SK-N-SH treated with all-trans-retinoic acid at 6 μM for 48 hours (cell line): ENCODE data around the gene SLAMF6.
"Not testable (repeated sequence)": the region's sequence is repeated elsewhere in the genome, so short reads cannot be mapped to it uniquely, and the experiment has no call there.

Experiments
- ATAC-seq: fragments of 200-7000 bp; cut with Tn5 transposase; 3 replicates; pipeline ENCODE4 v1.9.1; 2020; ENCODE audit warnings: mild to moderate bottlenecking, moderate library complexity
- ARNTL ChIP-seq: fragments of 450-650 bp; formaldehyde crosslinking; IDR thresholded peaks from 2 replicates; pipeline ENCODE4 v1.5.0; 2020; ENCODE audit warnings: low read depth, mild to moderate bottlenecking, moderate library complexity, borderline replicate concordance
- CREB5 ChIP-seq: fragments of 250-450 bp; sonication (Bioruptor Pico); IDR thresholded peaks from 2 replicates; pipeline ENCODE4 v1.5.1; 2020; ENCODE audit warnings: low read depth, mild to moderate bottlenecking, moderate library complexity
- CSDC2 ChIP-seq: fragments of 250-450 bp; sonication (Bioruptor Pico); IDR thresholded peaks from 2 replicates; pipeline ENCODE4 v1.5.0; 2020; ENCODE audit warnings: mild to moderate bottlenecking, moderate library complexity
- CSRNP3 ChIP-seq: fragments of 250-450 bp; sonication (Bioruptor Pico); IDR thresholded peaks from 2 replicates; pipeline ENCODE4 v1.5.1; 2021; ENCODE audit warnings: mild to moderate bottlenecking, moderate library complexity
- GLIS3 ChIP-seq: fragments of 250-450 bp; sonication (Bioruptor Pico); IDR thresholded peaks from 2 replicates; pipeline ENCODE4 v1.5.0; 2020; ENCODE audit warnings: mild to moderate bottlenecking, moderate library complexity
- ISL1 ChIP-seq: fragments of 250-450 bp; sonication (Bioruptor Pico); IDR thresholded peaks from 2 replicates; pipeline ENCODE4 v2.1.2; 2022; ENCODE audit warnings: mild to moderate bottlenecking, moderate library complexity
- OSR1 ChIP-seq: fragments of 250-450 bp; sonication (Bioruptor Pico); IDR thresholded peaks from 2 replicates; pipeline ENCODE4 v1.8.0; 2022; ENCODE audit warnings: moderate library complexity, mild to moderate bottlenecking, inconsistent platforms
- PATZ1 ChIP-seq: fragments of 250-450 bp; sonication (Bioruptor Pico); IDR thresholded peaks from 2 replicates; pipeline ENCODE4 v1.8.0; 2020; ENCODE audit warnings: mild to moderate bottlenecking, moderate library complexity, borderline replicate concordance
- RARB ChIP-seq: fragments of 250-450 bp; sonication (Bioruptor Pico); IDR thresholded peaks from 2 replicates; pipeline ENCODE4 v1.8.0; 2021; ENCODE audit warnings: mild to moderate bottlenecking, moderate library complexity
- SNAI2 ChIP-seq: fragments of 250-450 bp; sonication (Bioruptor Pico); IDR thresholded peaks from 2 replicates; pipeline ENCODE4 v1.5.0; 2020; ENCODE audit warnings: mild to moderate bottlenecking, moderate library complexity
- TOX ChIP-seq: fragments of 250-450 bp; sonication (Bioruptor Pico); IDR thresholded peaks from 2 replicates; pipeline ENCODE4 v1.8.0; 2021; ENCODE audit warnings: mild to moderate bottlenecking, moderate library complexity, borderline replicate concordance
- TSHZ2 ChIP-seq: fragments of 250-450 bp; sonication (Bioruptor Pico); IDR thresholded peaks from 2 replicates; pipeline ENCODE4 v1.5.0; 2020; ENCODE audit warnings: mild to moderate bottlenecking, moderate library complexity
- ZC3H10 ChIP-seq: fragments of 250-450 bp; sonication (Bioruptor Pico); IDR thresholded peaks from 2 replicates; pipeline ENCODE4 v1.5.1; 2021; ENCODE audit warnings: mild to moderate bottlenecking, moderate library complexity
- ZFP30 ChIP-seq: fragments of 450-650 bp; formaldehyde crosslinking; IDR thresholded peaks from 2 replicates; pipeline ENCODE4 v1.5.0; 2022; ENCODE audit warnings: mild to moderate bottlenecking, moderate library complexity
- ZNF70 ChIP-seq: fragments of 450-650 bp; formaldehyde crosslinking; IDR thresholded peaks from 2 replicates; pipeline ENCODE4 v1.5.0; 2020; ENCODE audit warnings: mild to moderate bottlenecking, moderate library complexity
- ZNF8 ChIP-seq: fragments of 450-650 bp; formaldehyde crosslinking; IDR thresholded peaks from 2 replicates; pipeline ENCODE4 v1.5.0; 2020; ENCODE audit warnings: mild to moderate bottlenecking, moderate library complexity
- TF ChIP-seq, protein P1 (sequence below): fragments of 250-450 bp; sonication (Bioruptor Pico); IDR thresholded peaks from 2 replicates; pipeline ENCODE4 v1.8.0; 2021; ENCODE audit warnings: low read depth, mild to moderate bottlenecking, moderate library complexity, borderline replicate concordance

Gene SLAMF6

DNA sequence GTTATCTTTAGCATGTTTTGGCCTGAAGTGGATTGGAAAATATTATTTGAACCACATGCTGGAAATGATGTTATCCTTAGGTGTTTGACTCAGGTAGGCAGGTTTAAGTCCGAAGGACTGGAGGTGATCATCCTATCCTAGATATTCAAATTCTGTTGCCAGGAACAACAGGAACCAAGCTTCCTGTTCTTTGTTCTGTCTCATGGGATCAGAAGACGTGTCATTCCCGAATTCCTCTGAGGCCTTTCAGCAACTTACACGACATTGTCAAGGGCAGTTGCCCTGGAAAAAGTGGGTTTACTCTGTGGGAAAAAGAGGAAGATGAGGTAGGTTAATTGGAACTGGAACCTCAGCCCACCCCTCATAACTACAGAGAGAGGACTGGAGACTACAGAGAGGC is 36.6 kb downstream of the SLAMF6 start:
- no peak for ATAC-seq
- TF ChIP-seq ISL1 (no peak), ZC3H10 (CRISPR knock-in tag) (no peak)

DNA sequence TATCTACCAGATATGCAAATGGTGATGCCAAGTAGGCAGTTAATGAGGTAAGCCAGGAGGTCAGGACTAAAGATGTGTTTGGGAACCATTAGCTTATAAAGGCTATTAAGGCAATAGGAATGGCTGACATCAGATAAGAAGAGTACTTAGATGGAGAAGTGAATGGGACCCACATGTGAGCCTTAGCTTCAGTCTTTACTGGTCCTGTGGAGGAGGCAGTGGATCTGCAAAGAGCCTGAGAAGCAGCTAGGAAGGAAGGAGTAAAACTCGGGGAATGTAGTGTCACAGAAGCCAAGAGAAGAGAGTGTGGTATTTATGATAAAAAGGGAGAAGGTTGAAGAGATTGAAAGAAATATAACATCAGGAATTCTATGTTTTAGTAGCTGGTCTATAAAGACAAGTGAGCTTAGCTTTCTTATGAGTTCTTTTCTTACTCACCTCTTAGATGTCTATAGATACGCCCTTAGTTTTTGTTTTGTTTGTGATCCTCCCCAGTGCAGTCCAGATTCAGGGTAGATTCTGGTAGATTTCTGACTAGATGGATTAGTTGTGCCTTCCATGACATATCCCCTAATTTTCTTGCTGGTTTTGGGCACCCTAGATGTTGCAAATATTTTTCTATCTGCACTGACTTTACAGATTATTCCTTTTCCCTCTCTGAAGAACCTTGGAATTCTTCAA is 39.4 kb downstream of the SLAMF6 start:
- TF ChIP-seq PATZ1 (CRISPR knock-in tag) (no peak), RARB (CRISPR knock-in tag) (no peak), ZFP30 (CRISPR knock-in tag) (no peak)
- no peak for ATAC-seq

DNA sequence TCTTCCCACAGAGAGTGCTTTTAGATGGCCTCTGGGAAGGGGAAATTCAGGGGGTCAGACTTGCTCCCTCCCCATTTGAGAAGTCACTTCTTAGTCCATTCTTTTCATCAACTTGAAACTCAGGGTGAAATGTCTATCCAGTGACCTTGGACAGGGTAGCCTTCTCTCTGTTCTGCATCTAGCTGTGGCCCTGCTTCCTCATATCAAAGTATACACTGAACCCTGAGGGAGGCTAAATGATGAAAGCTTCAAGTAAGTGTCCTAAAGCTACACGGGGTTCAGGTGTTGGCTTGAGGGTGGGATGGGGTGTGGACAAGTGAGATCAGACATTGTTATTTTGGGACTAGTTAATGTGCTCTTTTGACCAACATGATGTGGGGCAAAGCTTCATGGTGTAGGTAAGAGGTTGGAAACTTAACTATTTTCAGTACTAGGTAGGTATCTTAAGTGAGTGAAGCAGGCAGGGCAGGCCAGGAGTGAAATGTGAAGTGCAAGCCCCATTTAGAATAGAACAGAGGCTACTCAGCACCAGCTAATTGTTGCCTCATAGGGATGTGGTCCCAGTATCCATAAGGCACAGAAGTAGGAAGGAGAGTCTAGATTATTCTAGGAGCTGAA is 41.0 kb downstream of the SLAMF6 start:
- TF ChIP-seq PATZ1 (CRISPR knock-in tag) (no peak), ARNTL (CRISPR knock-in tag) (no peak), SNAI2 (CRISPR knock-in tag) (no peak), RARB (CRISPR knock-in tag) (no peak), OSR1 (CRISPR knock-in tag) (no peak), ZC3H10 (CRISPR knock-in tag) (no peak), TSHZ2 (CRISPR knock-in tag) (no peak), ZNF70 (CRISPR knock-in tag) (no peak), TOX (CRISPR knock-in tag) (no peak), CREB5 (CRISPR knock-in tag) (no peak), ZNF8 (CRISPR knock-in tag) (no peak), ISL1 (no peak), CSDC2 (CRISPR knock-in tag) (no peak), GLIS3 (CRISPR knock-in tag) (no peak), ZFP30 (CRISPR knock-in tag) (no peak), CSRNP3 (no peak)
- TF ChIP-seq, protein P1, sequence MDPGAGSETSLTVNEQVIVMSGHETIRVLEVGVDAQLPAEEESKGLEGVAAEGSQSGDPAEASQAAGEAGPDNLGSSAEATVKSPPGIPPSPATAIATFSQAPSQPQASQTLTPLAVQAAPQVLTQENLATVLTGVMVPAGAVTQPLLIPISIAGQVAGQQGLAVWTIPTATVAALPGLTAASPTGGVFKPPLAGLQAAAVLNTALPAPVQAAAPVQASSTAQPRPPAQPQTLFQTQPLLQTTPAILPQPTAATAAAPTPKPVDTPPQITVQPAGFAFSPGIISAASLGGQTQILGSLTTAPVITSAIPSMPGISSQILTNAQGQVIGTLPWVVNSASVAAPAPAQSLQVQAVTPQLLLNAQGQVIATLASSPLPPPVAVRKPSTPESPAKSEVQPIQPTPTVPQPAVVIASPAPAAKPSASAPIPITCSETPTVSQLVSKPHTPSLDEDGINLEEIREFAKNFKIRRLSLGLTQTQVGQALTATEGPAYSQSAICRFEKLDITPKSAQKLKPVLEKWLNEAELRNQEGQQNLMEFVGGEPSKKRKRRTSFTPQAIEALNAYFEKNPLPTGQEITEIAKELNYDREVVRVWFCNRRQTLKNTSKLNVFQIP, result no peak
- ATAC-seq, result no peak

DNA sequence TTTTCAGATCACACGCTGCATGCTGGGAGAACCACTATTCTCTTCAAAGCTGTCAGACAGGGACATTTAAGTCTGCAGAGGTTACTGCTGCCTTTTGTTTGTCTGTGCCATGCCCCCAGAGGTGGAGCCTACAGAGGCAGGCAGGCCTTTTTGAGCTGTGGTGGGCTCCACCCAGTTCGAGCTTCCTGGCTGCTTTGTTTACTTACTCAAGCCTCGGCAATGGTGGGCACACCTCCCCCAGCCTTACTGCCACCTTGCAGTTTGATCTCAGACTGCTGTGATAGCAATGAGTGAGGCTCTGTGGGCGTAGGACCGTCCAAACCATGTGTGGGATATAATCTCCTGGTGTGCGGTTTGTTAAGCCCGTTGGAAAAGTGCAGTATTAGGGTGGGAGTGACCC is 42.3 kb downstream of the SLAMF6 start:
- ATAC-seq, result not testable (repeated sequence)

- ATAC-seq, result not testable (repeated sequence)
These were observed 44.0 kb downstream of the SLAMF6 start for GRCh38 chr1:160479091-160479490.
